ENCODE measurements around the gene XRCC1.

XRCC1 gene

GRCh38 chr19:43619262-43620060 lies 44.1 kb upstream of the XRCC1 start, which contains the start of gene ZNF428:
ZNF428 (minus strand) TSS chr19:43619629; CDS start chr19:43614304, 5,325 bp downstream.
- TF ChIP-seq, protein P1, sequence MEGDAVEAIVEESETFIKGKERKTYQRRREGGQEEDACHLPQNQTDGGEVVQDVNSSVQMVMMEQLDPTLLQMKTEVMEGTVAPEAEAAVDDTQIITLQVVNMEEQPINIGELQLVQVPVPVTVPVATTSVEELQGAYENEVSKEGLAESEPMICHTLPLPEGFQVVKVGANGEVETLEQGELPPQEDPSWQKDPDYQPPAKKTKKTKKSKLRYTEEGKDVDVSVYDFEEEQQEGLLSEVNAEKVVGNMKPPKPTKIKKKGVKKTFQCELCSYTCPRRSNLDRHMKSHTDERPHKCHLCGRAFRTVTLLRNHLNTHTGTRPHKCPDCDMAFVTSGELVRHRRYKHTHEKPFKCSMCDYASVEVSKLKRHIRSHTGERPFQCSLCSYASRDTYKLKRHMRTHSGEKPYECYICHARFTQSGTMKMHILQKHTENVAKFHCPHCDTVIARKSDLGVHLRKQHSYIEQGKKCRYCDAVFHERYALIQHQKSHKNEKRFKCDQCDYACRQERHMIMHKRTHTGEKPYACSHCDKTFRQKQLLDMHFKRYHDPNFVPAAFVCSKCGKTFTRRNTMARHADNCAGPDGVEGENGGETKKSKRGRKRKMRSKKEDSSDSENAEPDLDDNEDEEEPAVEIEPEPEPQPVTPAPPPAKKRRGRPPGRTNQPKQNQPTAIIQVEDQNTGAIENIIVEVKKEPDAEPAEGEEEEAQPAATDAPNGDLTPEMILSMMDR (IDR thresholded peaks at IDR 0.05), result no peak

- TF ChIP-seq, protein P1 (IDR thresholded peaks at IDR 0.05), result no peak
These were observed 43.6 kb upstream of the XRCC1 start for GRCh38 chr19:43618921-43619261.

DNA sequence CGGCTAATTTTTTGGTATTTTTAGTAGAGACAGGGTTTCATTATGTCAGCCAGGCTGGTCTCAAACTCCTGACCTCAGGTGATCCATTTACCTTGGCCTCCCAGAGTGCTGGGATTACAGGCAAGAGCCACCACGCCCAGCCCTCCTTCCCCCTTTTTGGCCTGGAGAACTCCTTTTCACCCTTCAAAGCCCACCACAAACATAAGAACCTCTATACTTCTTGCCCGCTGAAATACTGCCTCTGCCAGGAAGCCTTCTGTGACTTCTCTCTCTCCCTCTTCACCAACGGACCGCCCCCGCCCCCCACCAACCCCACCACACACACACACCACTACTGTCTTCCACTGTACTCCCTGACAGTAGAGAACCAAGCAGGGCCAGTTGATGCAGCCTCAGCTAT lies 41.6 kb upstream of the XRCC1 start:
- TF ChIP-seq, protein P1 (IDR thresholded peaks at IDR 0.05), result no peak

DNA sequence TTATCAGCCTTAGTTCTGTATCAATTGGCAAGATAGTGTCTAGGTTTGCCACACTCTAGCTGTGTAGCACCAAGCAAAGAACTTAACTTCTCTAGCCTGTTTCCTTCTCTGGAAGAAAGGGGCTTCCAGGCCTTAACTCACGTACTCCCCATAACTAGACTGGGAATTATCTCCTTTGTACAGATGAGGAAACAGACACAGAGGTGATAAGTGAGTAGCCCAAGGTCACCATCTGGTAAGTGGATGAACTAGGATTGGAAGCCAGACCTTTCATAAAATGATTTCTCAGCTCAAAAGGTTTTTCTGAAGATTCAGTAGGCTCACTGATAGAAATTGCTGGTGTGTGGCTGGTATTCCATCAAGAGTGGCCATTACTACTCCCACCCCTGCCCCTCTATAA lies 41.0 kb upstream of the XRCC1 start:
- TF ChIP-seq, protein P1 (IDR thresholded peaks at IDR 0.05), result no peak

DNA sequence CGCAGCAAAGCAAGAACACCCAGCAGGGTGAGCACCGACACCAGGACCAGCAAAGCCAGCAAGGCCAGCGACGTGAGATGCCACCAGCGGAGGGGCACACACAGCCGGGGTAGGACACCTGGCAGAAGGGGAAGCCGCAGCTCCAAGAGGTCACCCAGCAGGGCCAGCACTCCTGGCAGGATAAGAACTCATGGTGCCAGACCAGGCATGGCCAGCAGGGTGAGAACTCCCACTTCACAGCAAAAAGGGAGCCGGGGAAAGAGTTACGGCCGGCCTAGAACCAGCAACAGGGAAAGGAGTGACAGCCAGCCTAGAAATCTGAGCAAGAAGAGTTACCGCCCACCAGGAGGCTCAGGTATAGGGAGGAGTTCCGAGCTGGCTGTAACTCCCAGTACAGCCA lies 37.0 kb upstream of the XRCC1 start:
- TF ChIP-seq, protein P1 (IDR thresholded peaks at IDR 0.05), result no peak

DNA sequence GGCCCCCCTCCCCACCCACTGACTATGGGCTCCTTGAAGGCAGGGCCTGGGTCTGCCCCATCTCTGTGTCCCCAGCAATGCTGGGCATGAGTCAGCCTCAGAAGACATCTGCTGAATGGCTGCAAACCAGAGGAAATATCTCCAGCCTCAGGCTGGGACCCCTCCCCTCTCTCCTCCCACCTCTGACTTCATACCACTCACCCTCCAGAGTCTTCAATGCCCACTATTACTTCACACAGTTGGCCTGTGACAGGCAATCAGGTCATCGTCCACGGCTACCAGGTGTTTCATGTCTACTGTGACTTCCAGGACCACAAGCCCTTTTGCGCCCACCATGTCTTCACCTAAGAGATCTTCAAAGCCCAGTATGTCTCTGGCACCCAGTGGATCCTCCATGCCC lies 36.5 kb upstream of the XRCC1 start, which contains the start of gene SRRM5:
SRRM5 (plus strand) TSS at position 301 of the 400 bp plus-strand sequence; CDS start at position 335, 34 bp downstream.
- TF ChIP-seq, protein P1 (IDR thresholded peaks at IDR 0.05), result no peak

DNA sequence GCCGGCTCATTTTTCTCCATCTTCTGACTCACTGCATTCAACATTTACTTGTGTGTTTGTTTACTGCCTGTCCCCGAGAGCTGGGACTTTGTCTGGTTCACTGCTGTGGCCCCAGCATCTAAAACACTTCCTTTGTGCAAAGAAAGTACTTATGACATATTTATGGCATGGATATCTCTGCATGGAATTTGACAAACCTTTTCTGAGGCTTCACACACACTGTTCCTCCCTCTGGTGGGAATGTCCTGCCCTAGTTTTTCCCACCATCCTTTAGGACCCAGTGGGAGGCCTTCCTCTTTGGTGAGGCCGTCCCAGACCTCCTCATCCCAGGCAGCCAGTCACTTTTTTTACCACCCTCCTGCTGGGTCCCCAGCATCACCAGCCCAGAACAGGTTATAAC lies 35.2 kb upstream of the XRCC1 start:
- TF ChIP-seq, protein P1 (IDR thresholded peaks at IDR 0.05), result no peak

All from LNCAP (cell line).